Astrocyte (in vitro differentiated cells and primary cell): ENCODE data around the gene ZGRF1.

Source experiments
- EZH2 ChIP-seq: IDR thresholded peaks from 2 replicates; pipeline ENCODE4 v1.6.1; 2012; ENCODE audit warnings: mild to moderate bottlenecking, low read length, inconsistent platforms; ENCODE audit not compliant: insufficient read depth
- TF ChIP-seq, protein P1 (sequence below): IDR thresholded peaks from 2 replicates; pipeline ENCODE4 v1.5.1; 2011; ENCODE audit warnings: low read depth, mild to moderate bottlenecking, inconsistent platforms, low read length, moderate library complexity; ENCODE audit not compliant: insufficient read depth

DNA sequence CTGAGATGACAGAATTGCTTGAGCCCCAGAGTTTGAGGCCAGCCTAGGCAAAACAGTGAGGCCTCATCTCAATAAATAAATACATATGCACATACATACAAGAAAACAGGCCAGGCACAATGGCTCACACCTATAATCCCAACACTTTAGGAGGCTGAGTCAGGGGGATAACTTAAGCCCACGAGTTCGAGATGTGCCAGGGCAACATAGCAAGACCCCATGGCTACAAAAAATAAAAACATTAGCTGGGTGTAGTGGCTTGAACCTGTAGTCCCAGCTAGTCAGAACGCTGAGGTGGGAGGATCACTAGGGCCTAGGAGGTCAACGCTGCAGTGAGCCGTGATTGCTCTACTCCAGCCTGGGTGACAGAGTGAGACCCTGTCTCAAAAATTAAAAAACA lies 69.2 kb downstream of the ZGRF1 start:
- no peak for TF ChIP-seq EZH2
- TF ChIP-seq, protein P1, sequence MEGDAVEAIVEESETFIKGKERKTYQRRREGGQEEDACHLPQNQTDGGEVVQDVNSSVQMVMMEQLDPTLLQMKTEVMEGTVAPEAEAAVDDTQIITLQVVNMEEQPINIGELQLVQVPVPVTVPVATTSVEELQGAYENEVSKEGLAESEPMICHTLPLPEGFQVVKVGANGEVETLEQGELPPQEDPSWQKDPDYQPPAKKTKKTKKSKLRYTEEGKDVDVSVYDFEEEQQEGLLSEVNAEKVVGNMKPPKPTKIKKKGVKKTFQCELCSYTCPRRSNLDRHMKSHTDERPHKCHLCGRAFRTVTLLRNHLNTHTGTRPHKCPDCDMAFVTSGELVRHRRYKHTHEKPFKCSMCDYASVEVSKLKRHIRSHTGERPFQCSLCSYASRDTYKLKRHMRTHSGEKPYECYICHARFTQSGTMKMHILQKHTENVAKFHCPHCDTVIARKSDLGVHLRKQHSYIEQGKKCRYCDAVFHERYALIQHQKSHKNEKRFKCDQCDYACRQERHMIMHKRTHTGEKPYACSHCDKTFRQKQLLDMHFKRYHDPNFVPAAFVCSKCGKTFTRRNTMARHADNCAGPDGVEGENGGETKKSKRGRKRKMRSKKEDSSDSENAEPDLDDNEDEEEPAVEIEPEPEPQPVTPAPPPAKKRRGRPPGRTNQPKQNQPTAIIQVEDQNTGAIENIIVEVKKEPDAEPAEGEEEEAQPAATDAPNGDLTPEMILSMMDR, result no peak
